OCI-LY3 (cell line): ENCODE data around the gene SPEF2.

ENCODE experiments used
- EZH2phosphoT487 ChIP-seq: fragments of 200-600 bp; shearing (Covaris generic); IDR thresholded peaks from 2 replicates; pipeline ENCODE4 v1.6.1; 2018; ENCODE audit warnings: antibody characterized with exemption, mixed run types, low read depth
- TF ChIP-seq, protein P1 (sequence below): fragments of 200-600, 300-600 bp; sonication (generic); IDR thresholded peaks from 2 replicates; pipeline ENCODE4 v1.5.1; 2014; ENCODE audit warnings: antibody characterized with exemption, low read length, low read depth

DNA sequence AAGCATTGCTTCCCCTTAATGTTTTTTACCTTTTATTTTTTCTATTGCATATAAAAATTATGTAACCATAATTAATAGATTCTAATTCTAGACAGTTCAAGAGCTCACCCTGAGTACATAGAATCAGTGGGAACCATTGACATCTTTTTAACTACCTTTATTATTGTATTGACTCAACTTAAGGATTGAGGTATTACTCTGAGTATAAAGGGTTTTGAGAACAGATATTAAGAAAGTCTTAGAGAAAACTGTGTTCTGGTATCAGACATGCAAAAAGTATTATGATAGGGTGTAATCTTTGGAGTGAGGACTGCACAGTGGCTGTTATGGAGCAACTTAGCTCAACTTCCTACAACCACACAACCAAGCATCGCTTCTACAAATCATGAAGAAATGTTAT is 8.9 kb downstream of the SPEF2 start:
- TF ChIP-seq, protein P1, sequence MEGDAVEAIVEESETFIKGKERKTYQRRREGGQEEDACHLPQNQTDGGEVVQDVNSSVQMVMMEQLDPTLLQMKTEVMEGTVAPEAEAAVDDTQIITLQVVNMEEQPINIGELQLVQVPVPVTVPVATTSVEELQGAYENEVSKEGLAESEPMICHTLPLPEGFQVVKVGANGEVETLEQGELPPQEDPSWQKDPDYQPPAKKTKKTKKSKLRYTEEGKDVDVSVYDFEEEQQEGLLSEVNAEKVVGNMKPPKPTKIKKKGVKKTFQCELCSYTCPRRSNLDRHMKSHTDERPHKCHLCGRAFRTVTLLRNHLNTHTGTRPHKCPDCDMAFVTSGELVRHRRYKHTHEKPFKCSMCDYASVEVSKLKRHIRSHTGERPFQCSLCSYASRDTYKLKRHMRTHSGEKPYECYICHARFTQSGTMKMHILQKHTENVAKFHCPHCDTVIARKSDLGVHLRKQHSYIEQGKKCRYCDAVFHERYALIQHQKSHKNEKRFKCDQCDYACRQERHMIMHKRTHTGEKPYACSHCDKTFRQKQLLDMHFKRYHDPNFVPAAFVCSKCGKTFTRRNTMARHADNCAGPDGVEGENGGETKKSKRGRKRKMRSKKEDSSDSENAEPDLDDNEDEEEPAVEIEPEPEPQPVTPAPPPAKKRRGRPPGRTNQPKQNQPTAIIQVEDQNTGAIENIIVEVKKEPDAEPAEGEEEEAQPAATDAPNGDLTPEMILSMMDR, result no peak
- no peak for TF ChIP-seq EZH2phosphoT487
